Measurements from ENCODE around the gene CENPX. TPM values are rescaled to one million over a fixed set of nuclear protein-coding genes. Genes with fewer than 3 reads are reported as not detected.

CENPX gene
- 23.5 and 38.6 TPM in 2 replicates for total RNA-seq

- peak in 1 of 2 donors; percentile 12 for DNase-seq (ENCODE audit: low read depth in 2 of 2)
Measured at GRCh38 chr17:82022310-82022980, at the start of gene CENPX. TSS of gene CENPX (minus strand) at chr17:82022878. CDS start at chr17:82022861, 17 bp downstream.

- DNase-seq (ENCODE audit: low read depth in 2 of 2) = no peak
Measured at GRCh38 chr17:82070611-82071010, 47.9 kb upstream of the CENPX start.

- DNase-seq (ENCODE audit: low read depth in 2 of 2) = peak in 1 of 2 donors; percentile 44
Measured at GRCh38 chr17:82065638-82066303, 43.1 kb upstream of the CENPX start, which contains the start of gene DUS1L. TSS of gene DUS1L (minus strand) at chr17:82065804. CDS start at chr17:82065059, 745 bp downstream.

- DNase-seq (ENCODE audit: low read depth in 2 of 2) = peak in 1 of 2 donors; percentile 49
Measured at GRCh38 chr17:82065193-82065637, 42.5 kb upstream of the CENPX start.

- no peak for DNase-seq (ENCODE audit: low read depth in 2 of 2)
Measured at GRCh38 chr17:82064433-82065192, 41.9 kb upstream of the CENPX start.

- no peak for DNase-seq (ENCODE audit: low read depth in 2 of 2)
Measured at GRCh38 chr17:82063424-82064415, 41.0 kb upstream of the CENPX start.

- no peak for DNase-seq (ENCODE audit: low read depth in 2 of 2)
Measured at GRCh38 chr17:82062984-82063368, 40.3 kb upstream of the CENPX start.

- DNase-seq (ENCODE audit: low read depth in 2 of 2) = no peak
Measured at GRCh38 chr17:82062076-82062983, 39.7 kb upstream of the CENPX start.

- DNase-seq (ENCODE audit: low read depth in 2 of 2) = no peak
Measured at GRCh38 chr17:82061047-82061925, 38.6 kb upstream of the CENPX start.

GRCh38 chr17:82060614-82061013, 37.9 kb upstream of the CENPX start:
- no peak for DNase-seq (ENCODE audit: low read depth in 2 of 2)

GRCh38 chr17:82060001-82060380, 37.3 kb upstream of the CENPX start:
- DNase-seq (ENCODE audit: low read depth in 2 of 2) = no peak

GRCh38 chr17:82059272-82060000, 36.8 kb upstream of the CENPX start:
- DNase-seq (ENCODE audit: low read depth in 2 of 2) = no peak

- no peak for DNase-seq (ENCODE audit: low read depth in 2 of 2)
Measured at GRCh38 chr17:82058855-82059249, 36.2 kb upstream of the CENPX start.

GRCh38 chr17:82058230-82058854, 35.7 kb upstream of the CENPX start:
- no peak for DNase-seq (ENCODE audit: low read depth in 2 of 2)

- no peak for DNase-seq (ENCODE audit: low read depth in 2 of 2)
Measured at GRCh38 chr17:82056729-82057621, 34.3 kb upstream of the CENPX start.

- no peak for DNase-seq (ENCODE audit: low read depth in 2 of 2)
Measured at GRCh38 chr17:82055965-82056728, 33.5 kb upstream of the CENPX start.
